Mammary microvascular endothelial cell (primary cell): ENCODE data around the gene BAG1. TPM values are rescaled to one million over a fixed set of nuclear protein-coding genes. Genes with fewer than 3 reads are reported as not detected.

Experiments used
- total RNA-seq: library from RNA; depleted of rRNA; stranded (reverse); fragments of >200 nt; gene quantifications from 2 replicates; pipeline ENCODE4 v1.2.3, GENCODE V29; 2015

BAG1 gene
- 47.0 and 67.6 TPM in 2 replicates for total RNA-seq

DNA sequence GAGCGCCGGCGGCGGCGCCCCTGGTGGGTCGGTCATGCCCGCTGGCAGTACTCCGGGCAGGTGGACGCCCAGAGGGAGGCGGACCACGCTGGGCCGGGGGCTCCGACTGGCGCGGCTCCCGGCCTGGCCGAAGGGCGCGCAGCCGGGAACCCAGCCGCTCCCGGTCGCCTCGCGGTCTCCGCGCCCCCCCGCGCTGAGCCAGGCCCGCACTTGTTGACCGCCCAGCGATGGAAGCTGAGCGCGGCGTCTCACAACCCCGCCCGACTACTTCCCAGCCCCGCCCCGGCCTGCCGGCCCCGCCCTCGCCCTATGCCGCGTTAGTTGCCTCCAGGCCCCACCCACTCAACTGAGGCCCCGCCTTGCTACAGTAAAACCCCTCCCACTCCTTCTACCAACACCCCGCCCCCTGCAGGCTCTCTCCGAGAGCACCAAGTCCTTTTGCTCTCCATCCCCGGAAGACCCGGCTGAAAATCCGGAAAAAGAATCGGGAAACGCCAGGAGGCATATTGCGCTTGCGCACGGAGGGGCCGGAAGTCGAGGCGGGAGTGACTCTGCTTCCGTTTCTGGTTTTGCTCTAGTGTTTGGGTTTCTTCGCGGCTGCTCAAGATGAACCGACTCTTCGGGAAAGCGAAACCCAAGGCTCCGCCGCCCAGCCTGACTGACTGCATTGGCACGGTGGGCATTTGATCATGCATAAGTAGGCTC lies at the start of gene BAG1, which contains the start of gene CHMP5:
Gene BAG1 (minus strand): TSS at position 236 of the 705 bp plus-strand sequence.
Gene CHMP5 (plus strand): TSS at position 577 of the 705 bp plus-strand sequence. CDS start 30 bp downstream, at position 607.

DNA sequence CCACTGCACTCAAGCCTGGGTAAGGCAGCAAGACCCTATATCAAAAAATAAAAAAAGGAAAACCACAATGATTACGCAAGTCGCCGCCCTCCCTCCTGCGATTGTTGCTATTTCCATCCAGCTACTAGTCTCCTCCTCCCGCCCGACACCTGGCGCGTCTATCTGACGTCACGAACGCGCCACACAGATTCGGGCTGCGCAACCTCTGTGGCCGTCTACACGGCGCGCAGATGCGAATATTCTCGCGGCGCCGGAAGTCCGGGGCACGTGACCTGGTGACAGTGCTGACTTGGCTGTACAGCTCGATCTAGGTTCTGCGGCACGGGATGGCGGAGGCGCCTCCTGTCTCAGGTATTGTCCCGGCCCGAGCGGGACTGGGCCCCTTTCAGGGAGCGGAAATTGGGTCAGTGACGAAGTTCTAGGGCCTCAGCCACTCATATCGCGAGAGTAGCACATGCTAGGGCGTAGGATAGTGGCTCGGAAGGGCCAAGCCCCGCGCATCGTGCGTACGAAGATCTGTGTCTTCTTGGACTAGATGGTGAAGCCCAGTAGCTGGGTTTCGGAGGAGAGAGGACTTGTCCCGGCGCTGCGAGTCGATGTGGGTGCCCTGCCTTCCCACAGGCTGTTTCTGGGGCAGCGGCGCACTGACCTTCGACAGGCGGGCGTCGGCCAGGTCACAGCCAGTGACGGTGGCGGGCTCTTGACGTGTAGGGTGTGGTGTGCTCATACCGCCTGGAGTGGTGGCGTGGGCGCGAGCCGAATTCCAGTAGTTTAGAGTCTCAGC lies 25.9 kb upstream of the BAG1 start, which contains the start of gene NFX1:
Gene NFX1 (plus strand): TSS at position 270 of the 784 bp plus-strand sequence. CDS start 57 bp downstream, at position 327.

DNA sequence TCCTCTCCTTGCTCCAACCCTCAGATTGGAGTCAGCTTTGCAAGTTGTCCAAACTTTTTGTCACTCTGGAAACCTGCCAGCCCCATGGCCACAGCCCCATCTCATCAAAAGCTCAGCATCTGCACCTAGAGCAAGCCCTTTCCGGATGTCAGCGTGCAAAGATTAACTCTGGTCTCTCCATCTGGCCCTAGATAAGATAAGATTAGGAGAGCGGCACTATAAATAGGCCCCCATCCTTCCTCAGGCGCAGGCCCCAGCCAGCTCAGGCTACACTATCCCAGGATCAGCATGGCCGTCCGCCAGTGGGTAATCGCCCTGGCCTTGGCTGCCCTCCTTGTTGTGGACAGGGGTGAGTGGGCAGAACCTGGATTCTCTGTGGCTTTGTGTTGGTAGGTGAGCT lies 24.6 kb downstream of the BAG1 start, which contains the start of gene SPINK4:
Gene SPINK4 (plus strand): TSS at position 247 of the 400 bp plus-strand sequence. CDS start 42 bp downstream, at position 289.

Other genes starting within 250 kb of the BAG1 start
- 248 and 274 TPM in 2 replicates for gene DNAJA1, start 239.4 kb downstream of the BAG1 start, total RNA-seq
- 17.9 and 18.7 TPM in 2 replicates for gene SMU1, start 188.0 kb downstream of the BAG1 start, total RNA-seq
- 30.3 and 36.7 TPM in 2 replicates for gene B4GALT1, start 97.4 kb downstream of the BAG1 start, total RNA-seq
- not detected in 2 replicates for gene SPINK4, start 24.5 kb downstream of the BAG1 start, total RNA-seq
- 70.3 and 77.7 TPM in 2 replicates for gene CHMP5, start 341 bp upstream of the BAG1 start, total RNA-seq
- gene NFX1, start 25.8 kb upstream of the BAG1 start, total RNA-seq: 14.4 and 14.5 TPM in 2 replicates
- 0.07 TPM in 1 of 2 replicates, not detected in the other for gene AQP7, start 137.9 kb upstream of the BAG1 start, total RNA-seq
- 1.3 and 1.6 TPM in 2 replicates for gene AQP3, start 182.9 kb upstream of the BAG1 start, total RNA-seq
- gene NOL6, start 209.2 kb upstream of the BAG1 start, total RNA-seq: 42.9 and 45.2 TPM in 2 replicates